Measurements from ENCODE around the gene STAP2. TPM values are rescaled to one million over a fixed set of nuclear protein-coding genes. Genes with fewer than 3 reads are reported as not detected.
A peak's percentile ranks its signal among the peaks of the same experiment; 100 is the strongest.

STAP2 gene
- total and polyA plus RNA-seq, 12 donors: 0.56 to 9.1 (median 2.1) TPM

GRCh38 chr19:4328243-4328990 lies 10.2 kb downstream of the STAP2 start:
- TF ChIP-seq CTCF (IDR thresholded peaks at IDR 0.05): no peak
- intact Hi-C loops (cut with DNase I): loop anchor here in 2 of 10 donors (5.0 to 10.0 kb wide), 2 partner anchors 54 to 74 kb away; partner anchors contain the start of genes CHAF1A (in 1 of the 2), SH3GL1 (in 1 of the 2) and SHD (in 1 of the 2)
- H3K4me3 ChIP-seq: peak overlapping the region; percentile 10 to 59 (median 47)

GRCh38 chr19:4327877-4328242 lies 10.8 kb downstream of the STAP2 start:
- intact Hi-C loops (cut with DNase I): loop anchor here in 2 of 10 donors (5.0 to 10.0 kb wide), 2 partner anchors 53 to 74 kb away; partner anchors contain the start of genes CHAF1A (in 1 of the 2), SH3GL1 (in 1 of the 2) and SHD (in 1 of the 2)
- peak overlapping the region in 1 of 10 donors; percentile 42 for H3K27ac ChIP-seq
- ATAC-seq (peak in 2 of 8 donors; percentile 4 to 27), DNase-seq (no peak)
- H3K36me3 ChIP-seq: no peaks in the 10 kb centered on the region
- TF ChIP-seq CTCF (IDR thresholded peaks at IDR 0.05): no peak
- H3K4me3 ChIP-seq: peak overlapping the region in 9 of 10 donors; percentile 23 to 59 (median 47)
- peaks cover 0 to 24% (median 21%) of the 10 kb centered on the region in 9 donors for H3K4me1 ChIP-seq
- peaks cover 0 to 2% (median 0%) of the 10 kb centered on the region in 11 donors for H3K9me3 ChIP-seq
- 13 to 15% methylated on average over 13 of the region's 13 CpGs for WGBS, 2 donors
- H3K27me3 ChIP-seq: peaks cover 0 to 16% (median 0%) of the 10 kb centered on the region in 7 donors

More at GRCh38 chr19:4328243-4328990, 10.2 kb downstream of the STAP2 start:
- Histone ChIP-seq H3K27ac (peak overlapping the region in 1 of 10 donors; percentile 42), H3K36me3 (no peaks in the 10 kb centered on the region), H3K4me1 (peaks cover 0 to 24% (median 21%) of the 10 kb centered on the region in 9 donors), H3K27me3 (peaks cover 0 to 16% (median 0%) of the 10 kb centered on the region in 7 donors), H3K9me3 (no peaks in the 10 kb centered on the region)
- peak; percentile 94 to 96 (median 96) for ATAC-seq
- peak; percentile 89 to 98 for DNase-seq
- WGBS, 2 donors: 1 to 3% methylated on average over 45 to 48 of the region's 49 CpGs

GRCh38 chr19:4327252-4327876 lies 11.3 kb downstream of the STAP2 start:
- no peaks in the 10 kb centered on the region for H3K36me3 ChIP-seq
- peak overlapping the region in 9 of 10 donors; percentile 23 to 59 (median 47) for H3K4me3 ChIP-seq
- peaks cover 0 to 16% (median 0%) of the 10 kb centered on the region in 7 donors for H3K27me3 ChIP-seq
- H3K4me1 ChIP-seq: peaks cover 0 to 24% (median 21%) of the 10 kb centered on the region in 9 donors
- H3K9me3 ChIP-seq: peaks cover 0 to 6% (median 0%) of the 10 kb centered on the region in 11 donors
- peak; percentile 58 to 78 for DNase-seq
- WGBS, 2 donors: 2 to 4% methylated on average over 30 of the region's 30 CpGs
- no peak overlapping the region for H3K27ac ChIP-seq
- no peak for TF ChIP-seq CTCF (IDR thresholded peaks at IDR 0.05)
- intact Hi-C loops (cut with DNase I): loop anchor here in 2 of 10 donors (5.0 to 10.0 kb wide), 2 partner anchors 53 to 75 kb away; partner anchors contain the start of genes CHAF1A (in 1 of the 2), SH3GL1 (in 1 of the 2) and SHD (in 1 of the 2)
- ATAC-seq: peak in 7 of 8 donors; percentile 15 to 70 (median 49)

GRCh38 chr19:4326837-4327251 lies 11.8 kb downstream of the STAP2 start:
- ATAC-seq (no peak), DNase-seq (no peak)
- peaks cover 0 to 16% (median 0%) of the 10 kb centered on the region in 7 donors for H3K27me3 ChIP-seq
- peaks cover 0 to 24% (median 21%) of the 10 kb centered on the region in 9 donors for H3K4me1 ChIP-seq
- peak overlapping the region in 7 of 10 donors; percentile 45 to 59 (median 48) for H3K4me3 ChIP-seq
- no peak for TF ChIP-seq CTCF (IDR thresholded peaks at IDR 0.05)
- no peak overlapping the region for H3K27ac ChIP-seq
- intact Hi-C loops (cut with DNase I): loop anchor here in 2 of 10 donors (5.0 to 10.0 kb wide), 2 partner anchors 52 to 75 kb away; partner anchors contain the start of genes CHAF1A (in 1 of the 2), SH3GL1 (in 1 of the 2) and SHD (in 1 of the 2)
- H3K36me3 ChIP-seq: no peaks in the 10 kb centered on the region
- WGBS, 2 donors: 8 to 14% methylated on average over 33 of the region's 33 CpGs
- H3K9me3 ChIP-seq: peaks cover 0 to 9% (median 0%) of the 10 kb centered on the region in 11 donors

Data from heart right ventricle (tissue), 16 donors.